ENCODE data around the gene ACSM3. TPM values are rescaled to one million over a fixed set of nuclear protein-coding genes. Genes with fewer than 3 reads are reported as not detected.

Gene ACSM3
- total and polyA plus RNA-seq, 2 experiments from 2014 or later: 5.7 to 8.7 TPM

DNA sequence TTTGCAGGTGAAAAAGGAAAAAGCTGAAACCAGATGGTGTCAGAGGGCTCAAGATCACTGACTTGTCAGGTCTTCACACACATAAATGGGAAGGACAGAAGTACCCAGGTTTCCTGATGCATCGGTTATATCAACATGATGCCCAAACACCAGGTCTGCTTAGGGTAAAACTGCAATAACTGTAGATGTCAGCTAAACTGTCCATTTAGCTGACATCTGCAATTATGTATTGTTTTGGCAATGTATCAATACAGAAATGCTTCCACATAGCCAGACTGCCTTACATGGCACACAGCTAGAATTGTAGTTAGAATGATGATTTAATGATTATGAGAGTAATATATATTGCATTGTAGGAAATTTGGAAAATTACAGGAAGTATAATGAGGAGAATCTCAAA, 5.0 kb downstream of the ACSM3 start:
- H3K27me3 ChIP-seq (ENCODE audit: insufficient read depth): no peaks in the 10 kb centered on the region
- H4K20me1 ChIP-seq (replicated peaks; ENCODE audit: insufficient read depth): no peaks in the 10 kb centered on the region
- Mint-ChIP-seq H3K36me3 (ENCODE audit: low read depth) (no peaks in the 10 kb centered on the region), H3K9me3 (no peaks in the 10 kb centered on the region), H3K27ac (no peak overlapping the region), H3K4me3 (no peak overlapping the region), H3K4me1 (peaks cover 2% of the 10 kb centered on the region; the same call in 2 of the 3 replicates), H3K27me3 (ENCODE audit: insufficient read depth, low read depth, poor library complexity) (peaks cover 3% of the 10 kb centered on the region)
- no peak overlapping the region for H2AFZ ChIP-seq
- DNase-seq (ENCODE audit: low spot score): no peak
- H3K9me2 ChIP-seq (ENCODE audit: insufficient read depth): no peaks in the 10 kb centered on the region
- H3K4me2 ChIP-seq: no peak overlapping the region
- H3K36me3 ChIP-seq (ENCODE audit: insufficient read depth): no peaks in the 10 kb centered on the region
- no peaks in the 10 kb centered on the region for H3K79me2 ChIP-seq (replicated peaks; ENCODE audit: insufficient read depth)
- no peak overlapping the region for H3K27ac ChIP-seq (ENCODE audit: low read depth)
- no peak for ATAC-seq
- no peaks in the 10 kb centered on the region for H3K4me1 ChIP-seq (ENCODE audit: insufficient read depth)
- no peak overlapping the region for H3K4me3 ChIP-seq
- TF ChIP-seq, protein P1, sequence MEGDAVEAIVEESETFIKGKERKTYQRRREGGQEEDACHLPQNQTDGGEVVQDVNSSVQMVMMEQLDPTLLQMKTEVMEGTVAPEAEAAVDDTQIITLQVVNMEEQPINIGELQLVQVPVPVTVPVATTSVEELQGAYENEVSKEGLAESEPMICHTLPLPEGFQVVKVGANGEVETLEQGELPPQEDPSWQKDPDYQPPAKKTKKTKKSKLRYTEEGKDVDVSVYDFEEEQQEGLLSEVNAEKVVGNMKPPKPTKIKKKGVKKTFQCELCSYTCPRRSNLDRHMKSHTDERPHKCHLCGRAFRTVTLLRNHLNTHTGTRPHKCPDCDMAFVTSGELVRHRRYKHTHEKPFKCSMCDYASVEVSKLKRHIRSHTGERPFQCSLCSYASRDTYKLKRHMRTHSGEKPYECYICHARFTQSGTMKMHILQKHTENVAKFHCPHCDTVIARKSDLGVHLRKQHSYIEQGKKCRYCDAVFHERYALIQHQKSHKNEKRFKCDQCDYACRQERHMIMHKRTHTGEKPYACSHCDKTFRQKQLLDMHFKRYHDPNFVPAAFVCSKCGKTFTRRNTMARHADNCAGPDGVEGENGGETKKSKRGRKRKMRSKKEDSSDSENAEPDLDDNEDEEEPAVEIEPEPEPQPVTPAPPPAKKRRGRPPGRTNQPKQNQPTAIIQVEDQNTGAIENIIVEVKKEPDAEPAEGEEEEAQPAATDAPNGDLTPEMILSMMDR (conservative IDR thresholded peaks at IDR 0.05; ENCODE audit: low read depth in 2 of 2): no peak
- no peak for TF ChIP-seq JUNB (IDR thresholded peaks at IDR 0.05; ENCODE audit: unreplicated experiment)
- TF ChIP-seq, protein P2, sequence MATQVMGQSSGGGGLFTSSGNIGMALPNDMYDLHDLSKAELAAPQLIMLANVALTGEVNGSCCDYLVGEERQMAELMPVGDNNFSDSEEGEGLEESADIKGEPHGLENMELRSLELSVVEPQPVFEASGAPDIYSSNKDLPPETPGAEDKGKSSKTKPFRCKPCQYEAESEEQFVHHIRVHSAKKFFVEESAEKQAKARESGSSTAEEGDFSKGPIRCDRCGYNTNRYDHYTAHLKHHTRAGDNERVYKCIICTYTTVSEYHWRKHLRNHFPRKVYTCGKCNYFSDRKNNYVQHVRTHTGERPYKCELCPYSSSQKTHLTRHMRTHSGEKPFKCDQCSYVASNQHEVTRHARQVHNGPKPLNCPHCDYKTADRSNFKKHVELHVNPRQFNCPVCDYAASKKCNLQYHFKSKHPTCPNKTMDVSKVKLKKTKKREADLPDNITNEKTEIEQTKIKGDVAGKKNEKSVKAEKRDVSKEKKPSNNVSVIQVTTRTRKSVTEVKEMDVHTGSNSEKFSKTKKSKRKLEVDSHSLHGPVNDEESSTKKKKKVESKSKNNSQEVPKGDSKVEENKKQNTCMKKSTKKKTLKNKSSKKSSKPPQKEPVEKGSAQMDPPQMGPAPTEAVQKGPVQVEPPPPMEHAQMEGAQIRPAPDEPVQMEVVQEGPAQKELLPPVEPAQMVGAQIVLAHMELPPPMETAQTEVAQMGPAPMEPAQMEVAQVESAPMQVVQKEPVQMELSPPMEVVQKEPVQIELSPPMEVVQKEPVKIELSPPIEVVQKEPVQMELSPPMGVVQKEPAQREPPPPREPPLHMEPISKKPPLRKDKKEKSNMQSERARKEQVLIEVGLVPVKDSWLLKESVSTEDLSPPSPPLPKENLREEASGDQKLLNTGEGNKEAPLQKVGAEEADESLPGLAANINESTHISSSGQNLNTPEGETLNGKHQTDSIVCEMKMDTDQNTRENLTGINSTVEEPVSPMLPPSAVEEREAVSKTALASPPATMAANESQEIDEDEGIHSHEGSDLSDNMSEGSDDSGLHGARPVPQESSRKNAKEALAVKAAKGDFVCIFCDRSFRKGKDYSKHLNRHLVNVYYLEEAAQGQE (IDR thresholded peaks at IDR 0.05; ENCODE audit: unreplicated experiment): no peak
- TF ChIP-seq CREB1 (CRISPR knock-in tag; IDR thresholded peaks at IDR 0.05; ENCODE audit: low read depth): no peak
- no peak for TF ChIP-seq ZNF331 (CRISPR knock-in tag; IDR thresholded peaks at IDR 0.05; ENCODE audit: low read depth)
- TF ChIP-seq ZNF462 (CRISPR knock-in tag; IDR thresholded peaks at IDR 0.05): no peak
- no peak for TF ChIP-seq STAT1 (IDR thresholded peaks at IDR 0.05; ENCODE audit: unreplicated experiment)
- TF ChIP-seq ZNF114 (CRISPR knock-in tag; IDR thresholded peaks at IDR 0.05): no peak
- no peak for TF ChIP-seq EZH2phosphoT487 (IDR thresholded peaks at IDR 0.05; ENCODE audit: unreplicated experiment)
- TF ChIP-seq EZH2 (IDR thresholded peaks at IDR 0.05; ENCODE audit: low read depth, unreplicated experiment): no peak
- no peak for TF ChIP-seq POLR2AphosphoS5 (IDR thresholded peaks at IDR 0.05; ENCODE audit: low read depth)
- TF ChIP-seq ETS1 (IDR thresholded peaks at IDR 0.05): no peak
- no peak for TF ChIP-seq NANOG (IDR thresholded peaks at IDR 0.05; ENCODE audit: borderline replicate concordance)
- no peaks in the 10 kb centered on the region for H3F3A ChIP-seq (replicated peaks; ENCODE audit: low read depth)
